NCI-H524 (cell line): Measurements from ENCODE around the gene LRIT3.
"Not testable (repeated sequence)": the region's sequence is repeated elsewhere in the genome, so short reads cannot be mapped to it uniquely, and the experiment has no call there.

Source experiments
- DNase-seq, 2 experiments: peaks; one replicate each; lab custom pipeline; 2025; lab: John Stamatoyannopoulos, UW

LRIT3 gene

DNA sequence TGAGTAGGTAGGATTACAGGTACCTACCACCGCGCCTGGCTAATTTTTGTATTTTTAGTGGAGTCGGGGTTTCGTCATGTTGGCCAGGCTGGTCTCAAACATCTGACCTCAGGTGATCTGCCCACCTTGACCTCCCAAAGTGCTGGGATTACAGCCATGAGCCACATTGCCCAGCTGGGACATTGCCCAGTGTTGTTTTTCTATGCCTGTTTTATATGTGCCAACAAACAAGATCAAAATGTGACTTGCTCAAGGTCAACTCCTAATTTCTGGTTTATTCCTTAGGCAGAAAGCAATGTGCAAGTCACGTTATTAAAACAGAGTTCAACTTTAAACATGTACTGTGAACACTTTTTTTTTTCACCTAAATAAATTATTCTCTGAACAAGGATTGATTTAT lies 2.7 kb downstream of the LRIT3 start:
- no peak for DNase-seq

DNA sequence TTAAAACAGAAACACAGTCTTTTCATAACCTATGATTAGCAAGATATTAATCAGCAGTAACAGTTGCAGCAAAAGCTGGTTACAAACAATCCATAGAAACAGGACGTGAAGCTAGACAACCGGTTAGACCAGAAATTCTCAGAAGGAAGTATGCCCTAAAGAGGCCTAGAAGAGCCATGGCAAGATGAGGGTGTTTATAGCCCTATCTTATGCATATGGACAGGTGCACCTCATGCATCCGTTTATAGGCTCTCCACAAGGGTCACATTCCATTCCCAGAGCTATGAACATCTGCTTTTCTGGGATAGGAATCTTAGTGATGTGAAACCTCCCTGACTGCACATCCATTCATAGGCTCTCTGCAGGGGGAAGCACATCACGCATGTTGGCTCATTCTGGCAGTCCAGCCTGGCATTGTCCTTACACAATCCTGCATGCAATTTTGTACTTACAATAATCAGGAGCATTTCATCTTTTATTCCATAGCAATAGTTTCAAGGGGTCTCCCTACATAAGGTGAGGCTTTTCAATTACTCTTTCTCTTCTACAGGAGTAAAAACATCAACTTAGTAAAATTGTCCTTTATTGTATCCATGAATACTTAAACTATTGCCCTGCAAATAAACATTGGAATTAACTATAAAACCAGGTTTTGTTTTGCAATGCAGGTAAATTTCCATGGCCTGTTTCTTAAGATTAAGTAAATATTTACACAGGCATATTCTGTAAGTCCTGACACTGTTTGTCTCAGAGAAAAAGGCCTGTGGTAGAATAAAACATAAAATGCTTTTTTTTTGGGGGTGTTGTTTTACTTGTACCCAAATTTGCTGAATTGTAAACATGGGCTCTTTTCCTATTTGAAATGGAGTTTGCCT lies 11.8 kb downstream of the LRIT3 start:
- not testable (repeated sequence) for DNase-seq

DNA sequence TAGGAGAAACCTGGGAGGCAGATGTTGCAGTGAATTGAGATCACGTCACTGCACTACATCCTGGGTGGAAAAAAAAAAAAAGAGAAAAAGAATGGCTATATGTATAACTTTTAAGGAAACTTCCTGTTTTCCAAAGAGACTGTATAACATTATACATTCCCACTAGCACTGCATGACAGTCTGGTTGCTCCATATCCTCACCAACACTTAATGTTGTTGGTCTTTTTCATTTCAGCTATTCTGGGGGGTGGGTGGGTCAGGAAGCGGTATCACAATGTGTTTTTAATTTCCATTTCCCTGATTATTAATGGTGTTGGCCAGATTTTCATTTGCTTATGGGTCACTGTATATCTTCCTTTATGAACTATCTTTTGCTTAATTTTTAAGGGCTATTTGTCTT lies 13.4 kb downstream of the LRIT3 start:
- DNase-seq: no peak

DNA sequence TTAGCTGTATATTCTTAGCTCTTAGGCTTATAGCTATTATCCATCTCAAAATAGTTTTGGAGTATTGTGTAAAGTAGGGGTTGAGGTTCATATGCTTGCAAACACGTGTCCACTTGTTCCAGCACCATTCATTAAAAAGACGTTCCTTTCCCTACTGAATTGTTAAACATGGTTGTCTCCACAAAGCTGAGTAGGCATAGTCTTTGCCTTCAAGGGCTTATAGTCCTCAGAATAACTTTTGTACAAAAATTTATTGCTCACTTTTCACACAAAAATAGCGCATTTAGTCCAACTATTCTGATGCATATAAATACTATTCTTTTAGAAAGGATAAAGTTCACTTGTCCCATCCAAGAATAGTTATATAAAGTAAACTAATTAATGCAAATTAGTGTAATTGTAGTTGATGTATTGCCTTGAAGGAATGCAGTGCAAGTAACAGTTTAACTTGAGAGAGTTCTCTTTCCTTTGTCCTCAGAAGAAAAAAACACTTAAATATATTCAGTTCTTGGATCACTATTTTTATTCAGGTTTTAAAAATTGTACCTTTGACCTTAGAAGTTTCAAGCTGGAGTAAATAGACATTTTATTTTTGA lies 14.1 kb downstream of the LRIT3 start:
- DNase-seq: no peak

DNA sequence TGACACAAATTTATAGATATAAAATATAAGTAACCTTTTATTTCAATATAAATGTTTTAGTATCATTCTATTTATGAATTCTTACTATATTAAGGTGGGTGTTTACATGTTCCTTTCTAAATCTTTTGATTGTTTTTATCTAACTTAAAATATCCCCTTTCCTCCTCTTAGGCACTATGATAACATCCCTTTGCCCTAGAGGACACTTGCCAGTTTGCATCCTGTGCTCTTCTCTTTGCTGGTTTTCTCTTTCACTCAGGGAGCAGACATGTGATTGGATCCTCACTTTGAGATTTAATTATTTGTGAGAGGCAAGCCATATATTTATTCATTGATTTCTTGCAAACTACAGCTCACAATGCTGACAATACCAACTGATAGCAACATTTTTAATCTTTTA lies 16.2 kb downstream of the LRIT3 start:
- DNase-seq: no peak

DNA sequence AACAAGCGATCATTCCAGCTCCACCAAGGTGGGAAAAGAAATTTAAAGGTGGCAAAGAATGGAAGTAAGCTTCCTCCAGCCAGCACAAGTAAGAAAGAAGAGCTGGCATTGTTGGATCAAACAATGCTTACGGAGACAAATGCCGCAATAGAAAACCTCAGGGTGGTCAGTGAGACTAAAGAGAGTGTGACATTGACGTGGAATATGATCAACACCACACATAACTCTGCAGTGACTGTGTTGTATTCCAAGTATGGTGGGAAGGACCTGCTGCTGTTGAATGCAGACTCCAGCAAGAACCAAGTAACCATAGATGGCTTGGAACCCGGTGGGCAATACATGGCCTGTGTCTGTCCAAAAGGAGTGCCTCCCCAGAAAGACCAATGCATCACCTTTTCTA lies 22.2 kb downstream of the LRIT3 start:
- no peak for DNase-seq

DNA sequence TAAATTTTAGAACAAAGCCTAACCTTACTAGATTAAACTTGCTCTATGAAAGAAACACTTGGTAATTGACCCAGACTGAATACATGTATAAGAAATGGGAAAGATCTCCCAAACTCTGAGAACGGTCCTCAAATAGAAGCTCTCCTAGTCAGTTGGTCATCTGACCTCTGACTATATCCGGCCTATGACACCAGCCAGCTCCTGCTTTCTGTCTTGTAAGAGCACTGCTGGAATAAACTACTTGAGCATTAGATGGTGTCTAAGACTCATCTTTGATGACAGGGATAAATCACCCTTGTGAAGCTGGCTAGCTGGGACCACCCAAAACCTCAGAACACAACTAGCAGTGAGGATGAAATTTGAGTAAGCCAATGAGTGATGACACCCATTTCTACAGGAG lies 24.2 kb downstream of the LRIT3 start:
- DNase-seq: no peak

DNA sequence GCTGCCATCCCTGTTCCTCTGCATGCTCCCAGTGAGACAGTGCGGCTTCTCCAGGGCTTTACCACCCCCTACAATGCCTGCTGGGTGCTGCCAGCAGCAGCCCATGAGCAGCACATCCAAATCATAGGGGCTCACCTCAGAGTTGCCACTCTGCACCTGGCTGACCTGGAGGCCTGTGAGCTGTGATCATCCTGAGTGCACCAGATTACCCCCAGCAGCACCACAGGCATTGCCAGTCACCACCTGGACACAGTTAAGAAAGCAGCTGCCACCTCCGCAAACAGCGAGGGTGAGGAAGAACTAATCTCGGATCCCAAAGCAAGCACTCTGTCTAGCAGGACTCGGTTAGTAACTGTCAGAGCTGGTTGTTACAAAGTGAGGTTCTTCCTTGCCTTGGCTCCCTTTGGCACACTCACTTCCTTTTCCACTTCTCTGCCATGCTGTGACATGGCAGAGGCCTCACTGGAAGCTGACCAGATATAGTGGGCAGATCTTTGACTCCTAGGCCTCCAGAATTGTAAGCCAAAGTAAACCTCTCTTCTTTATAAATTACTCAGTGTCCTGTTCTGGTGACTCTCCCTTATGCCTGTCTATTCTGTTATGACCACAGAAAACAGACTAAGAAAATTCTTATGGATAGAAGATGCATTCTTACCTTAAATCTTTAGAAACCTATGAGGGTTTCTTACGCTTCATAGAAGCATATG lies 25.2 kb downstream of the LRIT3 start:
- no peak for DNase-seq

DNA sequence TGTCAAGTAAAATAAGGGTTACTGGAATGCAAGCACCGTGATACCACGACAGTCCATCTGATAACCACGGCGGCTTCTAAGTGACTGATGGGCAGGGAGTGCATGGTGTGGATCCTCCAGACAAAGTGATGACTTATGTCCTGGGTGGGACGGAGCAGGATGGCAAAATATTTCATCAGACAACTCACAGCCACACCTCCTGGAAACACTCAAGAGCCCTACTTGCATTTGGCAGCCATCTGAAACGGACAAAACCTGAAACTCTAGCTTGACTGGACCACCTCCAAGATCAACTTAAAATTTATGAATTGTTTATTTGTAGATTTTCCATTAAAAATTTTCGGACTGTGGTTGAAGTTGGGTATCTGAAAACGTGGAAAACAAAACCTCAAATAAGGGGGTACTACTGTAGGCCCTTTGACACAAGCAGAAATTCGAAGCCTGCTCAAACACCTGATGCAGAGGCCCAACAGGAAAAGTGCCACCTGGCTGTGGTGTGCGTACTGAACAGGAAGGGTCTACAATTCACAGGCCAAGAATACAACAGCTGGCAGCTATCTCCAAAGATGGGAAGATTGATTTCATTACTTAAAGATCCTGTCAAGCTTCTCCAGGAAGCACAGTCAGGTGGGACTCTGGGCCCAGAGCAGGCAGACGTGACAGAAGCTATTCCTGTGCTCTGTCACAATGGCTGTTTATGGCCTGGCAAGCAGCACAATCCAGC lies 26.0 kb downstream of the LRIT3 start:
- DNase-seq: no peak

DNA sequence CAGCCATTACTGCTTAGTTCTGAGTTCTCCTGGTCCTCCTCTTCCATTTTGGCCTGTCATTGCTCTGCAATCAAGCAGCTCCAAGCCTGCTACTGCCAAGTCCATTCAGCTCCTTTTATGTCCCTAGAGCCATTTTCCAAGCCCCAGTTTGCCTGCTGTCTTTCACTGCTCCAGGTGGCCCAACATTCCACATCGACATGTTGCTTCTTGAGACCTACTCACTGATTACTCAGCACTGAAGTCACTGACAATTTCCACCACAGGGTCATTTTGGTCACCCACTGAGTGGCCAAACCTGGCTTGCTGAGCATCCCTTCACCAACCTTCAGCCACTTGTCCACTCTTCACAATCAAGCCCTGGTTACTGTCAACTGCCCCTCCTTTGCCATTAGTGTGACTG lies 27.2 kb downstream of the LRIT3 start:
- DNase-seq: no peak

DNA sequence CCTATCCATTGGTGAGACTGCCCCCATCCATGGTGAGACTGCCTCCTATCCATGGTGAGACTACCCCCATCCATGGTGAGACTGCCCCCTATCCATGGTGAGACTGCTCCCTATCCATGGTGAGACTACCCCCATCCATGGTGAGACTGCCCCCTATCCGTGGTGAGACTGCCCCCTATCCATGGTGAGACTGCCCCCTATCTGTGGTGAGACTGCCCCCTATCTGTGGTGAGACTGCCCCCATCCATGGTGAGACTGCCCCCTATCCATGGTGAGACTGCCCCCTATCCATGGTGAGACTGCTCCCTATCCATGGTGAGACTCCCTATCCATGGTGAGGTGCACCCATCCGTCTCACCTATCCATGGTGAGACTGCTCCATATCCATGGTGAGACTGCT lies 27.6 kb downstream of the LRIT3 start:
- DNase-seq: not testable (repeated sequence)

DNA sequence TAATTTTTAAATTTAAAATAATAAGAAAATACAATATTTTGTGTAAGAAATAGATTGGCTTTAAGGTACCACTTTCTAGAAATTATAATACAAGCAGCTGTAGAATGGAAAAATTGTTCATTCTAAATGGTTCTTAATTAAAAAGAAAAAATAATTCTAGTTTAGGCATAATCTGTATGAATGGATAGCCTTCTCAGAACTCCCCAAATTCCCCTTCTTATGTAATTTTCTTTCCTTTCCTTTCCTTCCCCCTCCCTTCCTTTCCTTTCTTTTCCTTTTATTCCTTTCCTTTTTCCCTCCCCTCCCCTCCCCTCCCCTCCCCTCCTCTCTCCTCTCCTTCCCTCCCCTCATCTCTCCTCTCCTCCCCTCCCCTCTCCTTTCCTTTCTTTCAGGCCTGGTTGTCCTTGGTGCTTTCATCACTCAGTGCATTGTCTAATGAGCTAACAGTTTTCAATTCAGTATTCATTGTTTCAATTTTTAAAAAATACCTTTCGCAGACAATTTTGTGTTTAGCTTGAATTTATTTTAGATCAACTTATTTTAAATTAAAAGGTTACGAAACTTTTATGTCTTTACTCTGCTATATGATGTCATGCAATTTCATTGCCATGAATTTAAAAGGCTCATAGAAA lies 28.8 kb downstream of the LRIT3 start:
- DNase-seq: no peak

DNA sequence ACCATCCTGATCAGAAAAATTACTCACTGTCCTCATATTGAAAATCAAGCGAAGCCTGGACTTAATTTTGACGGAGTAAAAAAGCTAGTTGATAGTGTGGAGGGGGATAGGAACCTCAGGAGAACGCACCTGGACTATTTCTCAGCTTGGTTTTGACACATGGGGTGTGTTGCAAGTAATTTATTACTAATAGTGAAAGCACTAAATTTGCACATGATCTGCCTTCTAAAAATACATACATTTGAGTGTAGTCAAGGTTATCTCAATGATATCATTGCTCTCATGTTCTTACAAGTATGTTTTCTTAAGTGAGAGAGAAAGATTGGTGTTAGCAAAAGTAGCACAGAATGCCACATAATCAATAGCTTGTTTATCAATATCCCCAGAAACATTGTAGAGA lies 29.5 kb downstream of the LRIT3 start:
- no peak for DNase-seq

DNA sequence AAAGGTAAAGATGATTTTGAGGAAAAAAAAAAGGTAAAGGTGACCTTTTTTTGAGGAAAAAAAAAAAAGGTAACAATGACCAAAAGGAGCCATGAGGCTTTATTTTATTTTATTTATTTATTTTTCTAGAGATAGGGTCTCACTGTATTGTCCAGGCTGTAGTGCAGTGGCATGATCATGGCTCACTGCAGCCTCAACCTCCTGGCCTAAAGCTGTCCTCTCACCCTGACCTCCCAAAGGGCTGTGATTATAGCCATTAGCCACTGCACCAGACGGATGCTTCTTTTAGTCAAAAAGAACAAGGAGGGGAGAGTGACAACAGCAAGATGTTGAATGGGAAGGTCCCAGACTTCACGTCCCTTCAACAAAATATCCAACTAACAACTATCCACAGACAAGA lies 30.4 kb downstream of the LRIT3 start:
- no peak for DNase-seq

DNA sequence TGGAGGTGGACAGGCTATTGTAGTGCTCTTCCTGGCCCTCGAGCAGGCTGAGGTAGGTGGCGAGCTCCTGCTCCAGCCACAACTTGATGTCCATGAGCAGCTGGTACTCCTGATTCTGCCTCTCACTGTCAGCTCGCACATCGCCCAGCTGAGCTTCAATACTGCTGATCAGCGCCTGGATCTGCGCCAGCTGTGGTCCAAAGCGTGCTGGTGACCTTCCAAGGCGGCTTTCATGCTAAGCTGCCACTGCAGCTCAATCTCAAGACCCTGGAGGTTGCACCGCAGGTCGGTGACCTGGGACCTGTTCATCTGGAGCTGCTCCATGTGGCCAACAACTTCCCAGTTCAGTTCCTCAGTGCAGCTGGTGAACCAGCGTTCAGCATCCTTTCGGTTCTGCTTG lies 31.2 kb downstream of the LRIT3 start:
- DNase-seq: no peak

DNA sequence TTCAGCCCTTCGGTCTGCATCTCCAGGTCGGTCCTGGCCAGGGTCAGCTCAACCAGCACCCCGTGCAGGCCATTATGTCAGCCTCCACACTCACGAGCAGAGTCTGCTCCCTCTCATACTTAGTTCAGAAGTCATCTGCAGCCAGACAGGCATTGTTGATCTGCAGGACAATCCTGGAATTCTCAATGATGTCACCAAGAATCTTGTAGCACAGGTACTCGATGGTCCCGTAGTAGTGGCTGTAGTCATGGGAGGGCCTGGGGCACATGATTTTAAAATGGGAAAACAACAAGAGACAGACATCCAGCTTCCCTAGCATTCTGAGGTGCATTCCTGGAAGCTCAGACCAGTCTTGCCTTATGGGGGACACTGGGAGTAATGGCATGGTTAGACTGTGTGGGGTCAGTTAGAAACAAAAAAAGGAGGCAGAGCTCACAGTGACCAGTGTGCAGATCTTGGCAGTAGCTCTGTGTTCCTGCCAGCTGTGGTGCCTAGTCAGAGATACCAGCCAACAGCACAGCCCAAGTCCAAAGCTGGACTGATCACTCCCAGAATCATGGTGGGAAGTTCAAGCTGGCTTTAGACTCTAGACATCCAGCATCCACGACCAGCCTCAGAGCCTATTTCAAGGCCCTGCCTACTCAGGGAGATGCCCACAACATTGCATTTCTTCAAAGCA lies 31.9 kb downstream of the LRIT3 start:
- DNase-seq: no peak

DNA sequence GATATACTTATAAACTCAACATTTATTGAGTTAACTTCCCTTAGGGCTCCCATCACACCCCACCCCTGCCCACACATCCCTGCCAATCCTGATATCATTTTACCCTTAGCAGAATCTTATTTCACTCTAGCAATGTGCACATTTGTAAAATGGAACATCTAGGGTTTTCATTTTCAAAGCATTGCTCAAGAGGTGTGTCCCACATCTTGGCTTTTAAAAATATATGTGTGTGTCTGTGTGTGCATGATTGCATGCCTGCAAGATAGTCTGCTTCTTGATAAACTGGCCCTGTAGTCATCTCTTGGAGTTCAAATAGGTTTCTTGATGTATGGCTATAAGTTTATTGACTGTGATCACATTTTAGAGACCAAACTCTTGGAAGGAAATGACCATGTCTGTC lies 38.4 kb downstream of the LRIT3 start:
- DNase-seq: no peak

DNA sequence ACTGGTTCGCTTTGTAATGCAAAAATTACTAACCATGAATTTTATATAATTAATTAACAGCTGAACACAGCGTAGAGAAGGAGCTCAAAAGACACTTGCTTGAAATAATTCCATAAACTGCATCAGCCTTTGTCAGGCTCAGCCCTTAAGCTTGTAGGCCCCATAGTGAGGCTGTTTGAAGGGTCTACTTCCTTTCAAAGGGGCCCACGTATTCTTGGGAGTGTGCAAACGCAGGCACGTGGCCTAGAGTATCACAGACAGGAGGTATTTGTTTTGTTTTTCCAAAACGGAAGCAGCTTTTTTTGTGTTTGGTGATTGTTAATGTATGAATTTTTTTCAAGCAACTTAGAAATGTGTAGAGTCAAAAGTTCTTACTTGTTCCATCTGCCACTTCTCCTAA lies 39.2 kb downstream of the LRIT3 start:
- no peak for DNase-seq

DNA sequence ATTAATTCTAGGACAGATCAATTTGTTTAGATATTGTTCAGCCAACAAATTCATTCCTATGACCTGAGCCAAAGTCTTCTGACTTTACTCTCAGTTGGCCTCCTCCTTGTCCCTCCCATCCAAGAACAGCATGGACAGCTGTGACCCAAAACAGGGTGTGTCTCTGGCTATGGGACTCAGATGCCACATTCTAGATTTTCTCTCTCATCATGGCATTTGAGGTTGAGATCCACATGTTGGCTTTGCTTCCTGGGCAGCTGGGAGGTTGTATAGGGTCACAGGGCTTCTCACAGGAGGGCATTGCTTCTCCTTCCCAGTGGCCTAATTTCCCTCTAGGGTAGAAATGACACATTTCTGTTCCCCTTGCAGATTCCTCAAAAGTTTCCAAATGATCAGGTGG lies 42.2 kb downstream of the LRIT3 start:
- DNase-seq: no peak

DNA sequence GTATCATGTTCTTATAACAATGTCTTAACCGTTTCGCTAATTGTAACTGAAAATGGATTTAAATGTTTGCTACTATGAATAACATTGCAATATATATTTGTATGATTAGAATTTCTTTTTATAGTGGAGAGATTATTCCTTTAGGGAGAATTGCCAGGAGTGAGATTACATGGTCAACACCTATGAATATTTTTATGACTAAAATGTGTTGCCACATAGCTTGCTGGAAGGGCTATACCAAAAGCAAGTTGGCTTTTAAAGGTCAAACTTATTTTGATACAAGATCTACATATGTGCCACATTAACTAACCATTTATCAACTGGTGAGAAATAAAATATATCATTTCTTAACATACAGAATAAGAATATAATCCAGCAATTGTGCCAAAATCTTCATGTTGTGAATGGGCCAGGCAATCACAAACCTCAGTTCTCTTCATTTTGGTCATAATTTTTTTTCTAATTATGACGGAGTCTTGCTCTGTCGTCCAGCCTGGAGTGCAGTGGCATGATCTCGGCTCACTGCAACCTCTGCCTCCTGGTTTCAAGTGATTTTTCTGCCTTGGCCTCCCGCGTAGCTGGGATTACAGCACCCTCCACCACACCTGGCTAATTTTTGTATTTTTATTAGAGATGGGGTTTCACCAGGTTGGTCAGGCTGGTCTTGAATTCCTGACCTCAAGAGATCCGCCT lies 54.8 kb downstream of the LRIT3 start:
- no peak for DNase-seq

DNA sequence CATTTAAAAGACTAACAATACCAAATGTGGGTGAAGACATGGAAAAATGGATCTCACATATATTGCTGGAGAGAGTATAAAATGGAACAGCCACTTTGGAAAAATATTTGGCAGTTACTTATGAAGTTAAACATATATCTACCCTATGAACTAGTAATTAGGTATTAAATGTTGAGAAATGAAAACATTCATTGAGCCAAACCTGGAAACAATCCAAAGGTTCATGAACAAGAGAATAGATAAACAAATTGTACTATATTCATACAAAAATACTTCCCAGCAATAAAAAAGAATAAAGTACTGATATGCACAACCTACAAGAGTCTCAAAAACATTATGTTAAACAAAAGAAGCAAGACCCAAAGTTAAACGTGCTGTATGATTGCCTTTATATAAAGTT lies 60.8 kb downstream of the LRIT3 start:
- DNase-seq: no peak
